Keratinocyte (primary cell): ENCODE measurements around the gene GPR153. TPM values are rescaled to one million over a fixed set of nuclear protein-coding genes. Genes with fewer than 3 reads are reported as not detected.

Source experiments
- DNase-seq: peaks from one replicate; pipeline ENCODE4 v3.0.0-alpha.2; 2011; ENCODE audit warnings: low read depth, missing footprints, low spot score
- FAIRE-seq: peaks from 2 replicates; lab custom pipeline; 2011; peaks lifted over from hg19 to GRCh38; lab: Jason Lieb, UNC
- H2AFZ ChIP-seq: 2 replicates; pipeline ENCODE4 v1.6.0; 2012; ENCODE audit warnings: low read length, control low read depth, inconsistent platforms; ENCODE audit not compliant: control insufficient read depth
- H3K27ac ChIP-seq: 2 replicates; pipeline ENCODE4 v1.5.1; 2011; ENCODE audit warnings: low read length; ENCODE audit not compliant: control insufficient read depth, insufficient read depth
- H3K27me3 ChIP-seq: 3 replicates; pipeline ENCODE4 v1.6.0; 2011; ENCODE audit warnings: low read length; ENCODE audit not compliant: control insufficient read depth, insufficient read depth; ENCODE audit errors: extremely low read depth
- H3K36me3 ChIP-seq, 2 experiments: 2 replicates in 1 of 2; 3 replicates in 1 of 2; pipeline ENCODE4 v1.5.1; 2011; ENCODE audit warnings: low read length in 2 of 2, mild to moderate bottlenecking in 1 of 2; ENCODE audit not compliant: control insufficient read depth in 2 of 2, insufficient read depth in 2 of 2; ENCODE audit errors: extremely low read depth in 1 of 2
- H3K4me1 ChIP-seq: 3 replicates; pipeline ENCODE4 v1.5.1; 2011; ENCODE audit warnings: low read length; ENCODE audit not compliant: control insufficient read depth, insufficient read depth; ENCODE audit errors: extremely low read depth
- H3K4me2 ChIP-seq: 3 replicates; pipeline ENCODE4 v1.6.0; 2011; ENCODE audit warnings: low read depth, low read length; ENCODE audit not compliant: control insufficient read depth, insufficient read depth; ENCODE audit errors: extremely low read depth
- H3K4me3 ChIP-seq, 3 experiments: fragments of 200-600 bp in 1 of 3; sonication (generic) in 1 of 3; 2 replicates in 2 of 3; 3 replicates in 1 of 3; pipeline ENCODE4 v1.5.1; 2011 to 2016; ENCODE audit warnings: low read length in 3 of 3, mild to moderate bottlenecking in 3 of 3, control low read depth in 2 of 3, inconsistent platforms in 1 of 3, low read depth in 1 of 3, mixed read lengths in 1 of 3, mixed run types in 1 of 3, moderate library complexity in 1 of 3; ENCODE audit not compliant: control insufficient read depth in 2 of 3, insufficient read depth in 2 of 3; ENCODE audit errors: extremely low read depth in 1 of 3
- H3K79me2 ChIP-seq: 2 replicates; pipeline ENCODE4 v1.6.0; 2012; ENCODE audit warnings: low read length; ENCODE audit not compliant: control insufficient read depth, insufficient read depth
- H3K9ac ChIP-seq: 3 replicates; pipeline ENCODE4 v1.6.0; 2011; ENCODE audit warnings: low read length; ENCODE audit not compliant: control insufficient read depth, insufficient read depth; ENCODE audit errors: extremely low read depth
- H3K9me1 ChIP-seq: 3 replicates; pipeline ENCODE4 v1.6.0; 2011; ENCODE audit warnings: low read length; ENCODE audit not compliant: control insufficient read depth, insufficient read depth; ENCODE audit errors: extremely low read depth
- H3K9me3 ChIP-seq: 2 replicates; pipeline ENCODE4 v1.5.1; 2012; ENCODE audit warnings: low read depth, low read length; ENCODE audit not compliant: control insufficient read depth
- H4K20me1 ChIP-seq: 3 replicates; pipeline ENCODE4 v1.6.0; 2011; ENCODE audit warnings: low read length; ENCODE audit not compliant: control insufficient read depth, insufficient read depth; ENCODE audit errors: extremely low read depth
- CTCF ChIP-seq, 3 experiments: IDR thresholded peaks in 1 of 3; conservative IDR thresholded peaks in 1 of 3; optimal IDR thresholded peaks in 1 of 3; 2 replicates in 2 of 3; 3 replicates in 1 of 3; pipeline versions ENCODE3 to v1.5.1; 2011; ENCODE audit warnings: low read length in 3 of 3, mild to moderate bottlenecking in 3 of 3, moderate library complexity in 2 of 3, control low read depth in 1 of 3, inconsistent platforms in 1 of 3; ENCODE audit not compliant: insufficient read depth in 2 of 3; ENCODE audit errors: extremely low read depth in 1 of 3
- EZH2 ChIP-seq: IDR thresholded peaks from one replicate; pipeline ENCODE4 v1.6.1; 2012; ENCODE audit warnings: inconsistent platforms, mild to moderate bottlenecking, low read length, moderate library complexity
- dilution Hi-C: fragments of 300-500 bp; cut with MboI; formaldehyde crosslinking; loops from one replicate; pipeline ENCODE4 v1.7.0; 2020; ENCODE audit warnings: low sequenced_read_pairs; ENCODE audit not compliant: extremely low pct_ligation_motif_present
- polyA plus RNA-seq, 5 experiments: library from polyadenylated mRNA; depleted of rRNA in 3 of 5; stranded (reverse) in 3 of 5; stranded (forward) in 1 of 5; unstranded in 1 of 5; fragments of >200 nt; gene quantifications; 1 replicate in 1 of 5; 2 replicates in 3 of 5; 3 replicates in 1 of 5; pipeline versions ENCODE4 v1.2.1 to v1.2.3, GENCODE V29; 2011 to 2012; ENCODE audit warnings: missing spikeins in 2 of 5, low read depth in 1 of 5, low replicate concordance in 1 of 5

The GPR153 gene
- polyA plus RNA-seq, 1 donor (not counting 4 experiments of a cell fraction or from before 2014, with no cell fraction given) = 7.2 TPM

- dilution Hi-C loops = no loop called here
- Histone ChIP-seq H3K79me2 (no peaks in the 10 kb centered on the region), H3K9ac (no peak overlapping the region), H3K9me1 (no peaks in the 10 kb centered on the region), H3K4me3 (no peak overlapping the region), H3K9me3 (no peaks in the 10 kb centered on the region), H3K27me3 (no peaks in the 10 kb centered on the region), H3K27ac (no peak overlapping the region), H4K20me1 (peaks cover 5% of the 10 kb centered on the region), H3K36me3 (peaks cover 6 to 12% of the 10 kb centered on the region in 2 experiments), H3K4me1 (peaks cover 3% of the 10 kb centered on the region), H3K4me2 (no peak overlapping the region), H2AFZ (no peak overlapping the region)
- no peak for DNase-seq
- no peak for FAIRE-seq
- TF ChIP-seq EZH2 (no peak), CTCF (optimal IDR thresholded peaks at IDR 0.05 in 1 of 3, IDR thresholded peaks at IDR 0.05 in 1 of 3, conservative IDR thresholded peaks at IDR 0.05 in 1 of 3; ENCODE audit: extremely low read depth in 1 of 3, insufficient read depth in 2 of 3, low read length in 3 of 3) (no peak)
Measured at GRCh38 chr1:6279066-6279465, 18.2 kb upstream of the GPR153 start.

DNA sequence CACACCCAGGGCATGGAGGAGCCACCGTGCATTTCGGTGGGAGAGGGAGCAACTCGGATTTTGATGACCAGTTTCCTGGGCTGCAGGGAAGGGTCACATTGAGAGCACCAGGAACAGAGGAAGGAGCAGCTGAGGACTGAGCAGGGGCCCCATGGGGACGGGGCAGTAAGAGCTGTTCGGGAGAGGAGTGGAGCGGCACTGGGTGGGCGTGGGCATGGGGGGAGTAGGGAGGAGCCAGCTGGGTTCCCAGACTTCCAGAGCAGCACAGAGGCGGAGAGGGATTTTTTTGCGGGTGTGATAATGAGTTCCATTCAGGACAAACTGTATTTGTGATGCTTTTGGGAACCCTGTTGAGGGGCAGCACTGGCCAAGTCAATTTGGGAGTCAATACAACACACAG lies 17.4 kb upstream of the GPR153 start:
- Histone ChIP-seq H4K20me1 (peaks cover 3% of the 10 kb centered on the region), H3K79me2 (no peaks in the 10 kb centered on the region), H3K27ac (no peak overlapping the region), H3K4me3 (no peak overlapping the region), H3K9me1 (no peaks in the 10 kb centered on the region), H2AFZ (no peak overlapping the region), H3K9ac (no peak overlapping the region), H3K36me3 (peaks cover 7 to 13% of the 10 kb centered on the region in 2 experiments), H3K4me1 (peaks cover 10% of the 10 kb centered on the region), H3K4me2 (no peak overlapping the region), H3K27me3 (no peaks in the 10 kb centered on the region), H3K9me3 (no peaks in the 10 kb centered on the region)
- dilution Hi-C loops = no loop called here
- DNase-seq (no peak), FAIRE-seq (no peak)
- TF ChIP-seq EZH2 (no peak), CTCF (optimal IDR thresholded peaks at IDR 0.05 in 1 of 3, IDR thresholded peaks at IDR 0.05 in 1 of 3, conservative IDR thresholded peaks at IDR 0.05 in 1 of 3; ENCODE audit: extremely low read depth in 1 of 3, insufficient read depth in 2 of 3, low read length in 3 of 3) (no peak)
